GM19468 (cell line): ENCODE results near the gene NEU2.

Source experiments
- ATAC-seq: cut with Tn5 transposase; IDR thresholded peaks from one replicate; pipeline ENCODE4 v1.9.1; 2021; ENCODE audit warnings: mild to moderate bottlenecking, moderate library complexity, moderate number of reproducible peaks; ENCODE audit not compliant: unreplicated experiment; ENCODE audit errors: extremely low read depth

Gene NEU2

DNA sequence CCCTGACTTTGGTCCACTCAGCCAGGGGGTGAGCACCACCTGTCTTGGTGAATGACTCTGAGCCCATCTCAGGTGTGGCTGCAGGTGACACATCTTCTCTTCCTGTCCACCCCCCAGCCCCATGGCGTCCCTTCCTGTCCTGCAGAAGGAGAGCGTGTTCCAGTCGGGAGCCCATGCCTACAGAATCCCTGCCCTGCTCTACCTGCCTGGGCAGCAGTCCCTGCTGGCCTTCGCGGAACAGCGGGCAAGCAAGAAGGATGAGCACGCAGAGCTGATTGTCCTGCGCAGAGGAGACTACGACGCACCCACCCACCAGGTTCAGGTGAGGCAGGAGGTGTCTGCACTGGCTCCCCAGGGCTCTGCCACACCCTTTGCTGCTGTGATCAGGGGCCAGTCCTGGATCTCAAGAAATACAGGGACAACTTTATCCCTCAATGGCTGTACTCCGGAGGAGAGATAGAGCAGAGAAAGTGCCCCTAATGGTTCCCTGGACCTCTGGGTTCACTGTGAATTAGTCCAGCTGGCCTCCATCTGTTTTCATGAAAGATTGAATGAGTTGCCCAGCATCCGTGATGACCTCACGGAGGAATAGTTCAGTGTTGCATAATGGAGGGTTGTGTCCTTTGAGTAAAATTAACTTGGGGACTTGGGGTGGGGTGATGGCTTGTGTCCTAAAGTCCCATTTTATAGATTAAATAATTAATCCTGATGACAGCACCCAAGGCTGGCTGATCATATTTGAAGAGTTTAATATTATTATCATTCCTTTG lies at the start of gene NEU2:
Gene NEU2, plus strand, starts transcription at position 122 of the 770 bp plus-strand sequence. Its CDS starts 0 bp downstream, at position 122.
- ATAC-seq: no peak

DNA sequence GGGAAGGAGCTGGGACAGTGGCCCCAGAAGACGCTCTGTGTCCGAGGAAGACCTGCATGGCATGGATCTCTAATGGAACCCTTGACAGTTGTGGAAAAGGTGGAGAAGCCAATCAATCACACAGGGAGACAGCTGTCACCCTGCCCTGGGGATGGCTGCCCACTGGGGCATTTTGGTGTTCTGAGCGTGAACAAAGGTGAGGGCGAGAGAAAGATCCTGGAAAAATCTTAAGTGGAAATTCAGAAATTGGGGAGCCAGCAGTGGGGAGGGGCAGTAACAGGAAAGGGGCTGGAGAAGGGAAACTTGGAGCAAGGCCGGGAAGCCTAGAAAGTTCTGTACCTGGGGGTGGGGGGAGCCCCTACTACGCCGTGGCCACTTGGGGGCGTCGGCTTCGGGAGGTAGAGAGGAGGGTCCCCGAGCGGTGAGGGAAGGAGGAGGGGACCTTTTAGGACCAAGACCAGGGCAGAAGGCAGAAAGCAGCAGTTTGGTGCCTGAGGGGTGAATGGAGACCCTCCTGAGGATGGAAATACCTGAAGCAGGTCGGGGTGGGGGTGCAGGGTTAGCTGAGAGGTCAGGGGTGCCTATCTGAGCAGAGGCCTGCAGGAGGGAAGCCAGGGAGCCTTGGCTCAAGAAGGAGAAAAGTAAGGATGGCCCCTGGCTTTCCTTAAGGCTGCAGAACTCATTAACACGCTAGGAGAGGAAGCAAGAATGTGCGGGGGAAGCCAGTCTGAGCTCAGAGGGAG lies 49.4 kb upstream of the NEU2 start:
- ATAC-seq: no peak

DNA sequence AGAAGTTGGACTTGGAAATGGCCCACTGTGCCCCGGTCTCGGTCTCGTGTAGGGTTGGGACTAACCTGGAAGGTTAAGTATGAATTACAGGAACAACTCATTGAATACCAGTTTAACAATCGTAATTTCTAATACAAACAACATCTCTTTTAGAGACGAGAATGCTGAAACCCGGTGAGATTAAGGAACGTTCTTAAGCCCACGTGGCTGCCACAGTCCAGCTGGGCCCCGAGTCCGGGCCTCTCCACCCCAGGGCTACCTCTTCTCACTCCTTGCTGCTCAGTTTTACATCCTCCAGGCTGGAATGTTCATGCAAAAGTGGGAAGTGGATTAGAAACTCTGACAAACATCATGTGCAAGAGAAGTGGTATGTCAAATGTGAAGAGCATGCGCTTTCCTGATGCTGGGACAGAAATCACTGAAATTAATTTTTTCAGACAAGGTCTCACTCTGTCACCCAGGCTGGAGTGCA lies 48.8 kb upstream of the NEU2 start:
- ATAC-seq: no peak

DNA sequence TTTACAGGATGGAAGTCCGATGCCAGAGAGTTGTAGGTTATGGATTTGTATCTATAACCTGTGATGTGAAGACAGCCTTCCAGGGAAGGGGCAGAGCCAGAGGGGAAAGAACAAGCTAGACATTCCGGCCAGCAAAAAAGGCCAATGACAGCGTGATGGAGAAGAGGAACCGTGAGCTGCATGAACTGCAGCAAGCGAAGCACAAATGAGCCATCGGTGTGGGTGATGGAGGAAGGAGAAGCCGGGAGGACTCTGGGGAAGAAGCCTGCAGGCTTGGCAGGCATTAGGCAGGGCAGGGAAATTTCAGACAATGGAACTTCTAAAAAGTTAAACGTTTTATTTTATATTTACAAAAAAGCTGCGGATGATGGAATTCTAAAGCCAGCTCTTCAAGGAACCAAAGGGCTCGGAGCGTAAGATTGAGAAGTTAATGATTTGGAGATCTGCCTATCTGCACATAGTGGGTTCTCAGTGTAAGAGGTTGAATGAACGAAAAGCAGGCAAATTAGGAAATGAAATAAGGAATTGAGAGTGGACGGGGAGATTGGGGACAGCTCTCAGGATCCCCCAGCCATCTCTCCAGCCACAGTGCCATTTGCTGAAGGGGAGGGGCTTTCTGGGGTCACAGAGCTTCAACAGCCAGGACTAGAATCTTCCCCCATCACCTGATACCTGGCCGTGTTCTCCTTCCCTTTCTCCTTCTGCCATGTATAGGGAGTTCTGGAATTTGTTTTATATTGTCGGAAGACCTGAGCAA lies 47.8 kb upstream of the NEU2 start:
- no peak for ATAC-seq

DNA sequence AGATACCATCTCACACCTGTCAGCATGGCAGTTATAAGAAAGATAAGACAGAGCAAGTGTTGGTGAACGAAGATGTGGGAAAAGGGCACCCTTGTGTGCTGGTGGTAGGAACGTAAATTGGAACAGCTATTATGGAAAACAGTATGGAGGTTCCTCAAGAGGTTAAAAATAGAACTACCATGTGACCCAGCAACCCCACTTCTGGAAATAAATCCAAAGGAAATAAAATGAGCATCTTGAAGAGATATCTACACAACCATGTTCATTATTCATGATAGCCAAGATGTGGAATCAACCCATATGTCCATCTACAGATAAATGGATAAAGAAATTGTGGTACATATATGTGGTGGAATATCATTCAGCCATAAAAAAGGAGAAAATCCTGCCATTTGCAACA lies 46.3 kb upstream of the NEU2 start:
- ATAC-seq: no peak

DNA sequence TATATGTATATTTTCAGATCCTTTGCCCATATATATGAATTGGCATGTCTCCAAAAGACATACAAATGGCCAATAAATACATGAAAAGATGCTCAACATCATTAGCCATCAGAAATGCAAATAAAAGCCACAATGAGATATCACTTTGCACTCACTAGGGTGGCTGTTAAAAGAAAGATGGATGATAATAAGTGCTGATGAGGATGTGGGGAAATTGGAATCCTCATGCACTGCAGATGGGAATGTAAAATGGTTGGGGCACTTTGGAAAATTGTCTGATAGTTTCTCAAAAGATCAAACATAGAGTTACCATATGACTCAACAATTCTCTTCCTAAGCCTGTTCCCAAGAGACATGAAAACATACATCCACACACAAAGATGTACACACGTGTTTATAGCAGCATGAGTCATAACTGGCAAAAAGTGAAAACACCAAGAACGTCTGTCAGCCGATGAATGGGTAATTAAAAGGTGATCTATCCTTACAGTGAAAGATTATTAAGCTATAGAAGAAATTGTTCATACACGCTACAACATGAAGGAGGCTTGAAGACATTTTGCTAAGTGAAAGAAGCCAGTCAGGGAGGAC lies 39.1 kb upstream of the NEU2 start:
- ATAC-seq: no peak

DNA sequence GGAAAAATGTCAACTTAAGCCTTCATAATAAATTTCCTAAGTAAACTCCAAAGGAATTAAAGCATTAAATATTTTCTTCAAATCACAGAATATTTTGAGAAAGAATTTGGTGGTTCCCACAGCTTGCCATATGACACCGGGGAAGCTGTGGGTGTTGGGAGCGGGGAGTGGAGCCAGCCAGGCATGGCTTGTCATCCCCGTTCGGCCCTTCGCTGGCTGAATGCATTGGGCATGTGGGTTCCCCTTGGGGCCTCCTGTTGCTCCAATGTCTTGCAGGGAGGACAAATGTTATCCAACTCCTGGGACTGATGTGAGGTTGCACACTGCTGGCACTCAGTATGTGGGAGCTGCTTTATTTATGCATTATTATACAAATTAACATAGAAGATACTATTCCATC lies 38.0 kb upstream of the NEU2 start:
- ATAC-seq: no peak

DNA sequence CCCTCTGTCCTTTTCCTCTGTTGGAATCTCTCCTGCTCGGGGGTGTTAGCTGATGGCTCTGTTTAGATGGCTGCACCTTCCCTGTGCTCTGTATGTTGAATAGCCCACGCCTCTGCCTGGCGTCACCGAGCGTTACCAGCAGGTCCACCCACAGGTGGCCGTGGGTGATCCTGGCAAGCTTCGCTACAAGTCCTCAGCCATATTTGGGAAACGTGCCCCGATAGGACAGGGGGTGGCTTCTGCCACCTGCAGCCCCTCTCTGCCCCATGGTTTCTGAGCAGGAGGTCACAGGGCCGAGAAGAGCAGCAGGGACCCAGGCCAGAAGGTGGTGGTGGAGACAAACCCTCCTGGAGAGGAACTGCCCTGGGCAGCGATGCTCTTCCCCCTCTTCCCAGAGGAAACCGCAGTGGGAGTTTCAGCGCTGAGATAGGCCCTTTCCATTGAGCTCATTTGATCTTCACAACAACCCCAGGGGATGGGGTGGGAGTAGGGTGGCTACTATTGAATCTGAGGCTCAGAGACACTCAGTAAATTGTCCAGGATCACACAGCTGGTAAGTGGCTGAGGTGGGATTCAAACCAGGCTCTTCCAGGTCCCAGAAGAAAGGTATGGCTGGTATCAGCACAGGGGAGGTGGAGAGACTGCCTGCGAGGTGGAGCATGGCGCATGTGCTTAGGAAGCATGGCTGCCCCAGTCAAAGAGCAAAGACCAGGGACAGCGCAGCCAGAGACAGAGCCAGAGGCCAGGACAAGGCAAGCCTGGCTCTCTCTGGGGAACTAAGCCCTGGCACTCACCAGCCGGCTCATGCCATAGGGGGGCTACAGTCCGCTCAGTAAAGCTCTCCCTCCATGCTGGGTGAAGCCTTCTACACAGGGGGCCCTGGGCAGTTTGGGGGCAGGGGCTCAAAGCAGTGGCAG lies 34.5 kb upstream of the NEU2 start:
- ATAC-seq: no peak

DNA sequence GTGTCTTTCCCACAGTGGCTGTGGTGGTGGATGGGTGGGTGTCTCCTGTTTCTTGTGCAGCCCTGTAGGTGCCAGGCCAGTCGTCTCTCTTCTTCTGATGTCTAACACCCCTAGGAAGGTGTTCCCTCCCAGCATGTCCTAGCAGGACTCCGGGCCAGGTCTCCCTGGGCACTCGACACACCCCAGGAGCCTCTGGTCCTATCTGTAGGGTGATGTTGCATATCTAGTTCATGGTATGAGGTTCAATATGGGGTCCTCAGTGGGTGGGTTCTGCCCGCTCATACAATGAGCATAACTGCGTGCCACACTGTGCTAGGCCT lies 33.8 kb upstream of the NEU2 start:
- no peak for ATAC-seq

DNA sequence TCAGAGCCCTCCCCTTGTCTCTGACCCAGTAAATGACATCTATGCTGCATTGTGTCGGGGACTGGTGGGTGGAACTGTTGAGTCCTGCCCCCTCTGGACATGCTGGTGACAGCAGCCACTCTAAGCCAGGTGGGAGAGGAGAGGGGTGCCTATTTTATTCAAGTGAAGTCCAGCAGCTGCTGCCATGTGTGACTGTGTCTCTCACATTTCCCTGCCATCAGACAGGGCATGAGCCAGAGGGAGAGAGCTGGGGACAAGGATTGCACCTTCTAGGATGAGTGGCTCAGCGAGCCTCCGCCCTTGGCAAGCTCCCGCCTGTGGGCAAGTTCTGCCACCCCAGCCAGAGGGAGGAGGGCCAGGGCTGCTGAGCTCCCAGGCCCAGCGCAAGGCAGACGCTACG lies 33.1 kb upstream of the NEU2 start:
- no peak for ATAC-seq

DNA sequence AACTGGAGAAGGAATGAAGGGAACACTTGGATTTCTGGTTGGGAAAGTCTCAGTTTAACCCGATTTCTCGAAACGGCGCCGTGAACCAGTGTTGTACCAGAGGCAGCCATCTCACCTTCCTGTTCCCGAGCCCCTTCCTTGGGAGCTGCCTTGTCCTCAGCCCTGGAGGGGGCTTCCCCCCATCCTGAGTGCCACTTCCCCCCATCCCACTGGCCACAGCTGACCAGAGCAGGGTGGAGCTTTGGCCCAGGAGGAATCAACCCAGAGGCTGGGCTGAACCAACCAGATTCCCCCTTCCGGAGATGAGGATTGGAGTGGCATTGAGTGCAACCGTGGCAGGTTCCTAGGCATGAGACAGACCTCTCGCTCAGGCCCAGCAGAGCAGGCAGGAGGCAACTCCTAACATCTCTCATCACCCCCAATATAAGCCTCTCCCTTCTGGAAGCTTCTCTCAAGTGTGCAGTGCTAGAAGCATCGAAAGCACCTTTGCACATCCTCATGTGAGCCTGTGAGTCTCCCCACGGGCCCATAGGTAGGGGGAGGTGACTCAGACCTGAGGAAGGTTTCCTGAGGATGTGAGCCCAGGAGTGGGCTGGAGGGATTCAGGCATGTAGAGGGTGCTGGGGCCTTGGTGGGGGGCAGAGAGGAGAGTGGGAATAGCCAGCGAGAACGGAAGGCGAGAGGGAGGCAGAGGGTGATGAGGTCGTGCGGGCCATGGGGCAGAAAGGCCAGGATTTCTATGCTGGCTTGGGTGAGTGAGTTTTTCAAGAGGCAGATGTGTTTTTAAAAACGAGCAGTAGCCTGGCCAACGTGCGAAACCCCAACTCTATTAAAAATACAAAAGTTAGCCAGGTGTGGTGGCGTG lies 31.4 kb upstream of the NEU2 start:
- no peak for ATAC-seq

DNA sequence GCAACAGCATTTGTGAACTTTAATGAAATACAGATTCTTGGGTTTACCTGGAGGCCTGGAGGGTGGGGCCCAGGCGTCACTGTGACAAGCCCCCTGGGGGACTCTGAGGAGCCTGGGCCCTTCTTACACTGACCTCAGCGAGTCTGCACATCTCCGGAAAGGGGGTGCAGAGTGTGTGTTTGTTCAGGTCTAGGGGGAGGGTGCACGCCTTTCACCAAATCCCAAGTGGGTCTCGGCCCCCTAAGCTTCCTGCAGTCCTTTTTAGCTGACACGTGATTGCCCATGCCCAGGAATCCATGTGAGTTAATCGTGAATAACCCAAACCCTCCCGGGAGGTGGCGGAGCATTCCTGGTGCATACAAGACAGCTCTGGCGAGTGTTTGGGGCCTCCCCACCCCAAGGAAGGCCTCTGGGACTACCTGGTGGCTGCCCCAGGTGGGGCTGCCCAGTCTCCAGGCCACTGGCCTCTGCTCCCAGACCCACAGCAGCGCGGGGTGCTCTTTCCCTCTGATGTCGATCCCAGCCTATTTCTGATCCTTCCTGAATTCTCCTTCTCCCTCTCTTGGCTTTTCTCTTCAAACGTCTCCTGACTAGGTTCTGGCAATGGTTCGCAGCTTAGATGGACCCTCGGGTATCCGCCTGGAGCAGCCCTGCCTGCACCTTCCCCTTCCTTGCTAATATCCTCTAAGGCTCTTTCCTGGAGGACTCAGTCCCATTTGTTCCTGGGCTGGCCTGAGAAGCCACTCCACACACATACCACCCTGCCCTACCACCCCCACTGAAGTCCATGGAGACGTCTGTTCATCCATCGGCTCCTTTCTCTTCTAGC lies 29.4 kb upstream of the NEU2 start:
- no peak for ATAC-seq

DNA sequence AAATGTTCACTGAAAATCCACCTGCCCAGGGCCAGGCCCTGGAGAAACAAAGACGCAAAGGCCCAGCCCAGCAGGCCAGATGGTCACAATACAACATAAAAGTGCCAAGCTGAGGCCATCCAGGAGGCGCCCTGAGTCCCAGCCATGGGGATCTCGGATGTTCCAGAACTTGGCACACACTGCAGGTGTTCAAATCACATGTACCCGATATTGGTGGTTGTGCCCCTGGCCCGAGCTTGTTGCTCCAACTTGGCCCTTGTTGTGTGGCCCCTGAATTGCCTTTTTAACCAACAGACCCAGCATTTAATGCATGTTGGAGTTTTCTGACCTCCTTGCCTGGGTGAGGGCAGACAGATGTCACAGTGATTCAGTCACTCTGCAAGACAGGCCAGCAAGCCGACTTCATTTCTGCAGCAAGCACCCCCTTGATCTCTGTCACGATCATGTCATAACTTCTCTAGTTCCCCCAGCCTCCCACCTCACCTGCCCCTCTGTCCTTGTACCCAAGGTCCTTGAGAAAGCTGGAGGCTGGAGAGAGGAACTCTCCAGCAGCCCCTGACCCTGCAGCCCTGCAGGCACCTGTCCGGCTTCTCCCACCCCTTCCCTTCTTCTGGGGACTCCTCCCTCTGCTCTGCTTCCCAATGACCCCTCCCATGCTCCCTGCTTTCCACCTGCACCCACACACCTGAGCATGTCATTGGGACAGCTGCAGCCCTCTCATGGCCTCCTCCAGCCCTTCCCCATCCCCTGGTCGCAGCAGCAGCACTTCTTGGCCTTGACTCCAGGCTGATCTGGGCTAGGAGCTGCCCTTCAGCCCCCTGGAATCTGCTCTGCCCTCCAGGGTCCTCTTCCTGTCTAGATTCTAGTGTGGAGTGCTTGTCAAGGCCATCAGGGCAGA lies 28.6 kb upstream of the NEU2 start:
- ATAC-seq: no peak

DNA sequence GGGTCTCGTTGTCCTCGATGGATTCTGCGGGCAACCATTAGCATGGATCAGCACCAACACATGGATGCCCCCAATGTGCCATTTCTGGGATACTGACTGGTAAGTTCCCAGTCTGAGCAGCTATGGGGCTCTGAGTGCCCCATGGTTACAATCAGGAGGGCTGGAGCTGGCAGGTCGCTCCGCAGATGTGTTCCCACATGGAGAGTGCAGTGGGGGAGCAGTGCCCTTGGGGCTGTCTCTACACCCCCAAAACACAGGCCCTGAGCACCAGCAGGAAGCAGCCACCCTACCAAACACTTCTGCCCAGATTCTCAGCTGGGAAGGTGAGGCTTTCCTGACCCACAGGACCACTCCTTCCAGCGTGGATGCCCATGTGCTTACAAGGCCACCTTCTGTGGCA lies 27.4 kb upstream of the NEU2 start:
- ATAC-seq: no peak

DNA sequence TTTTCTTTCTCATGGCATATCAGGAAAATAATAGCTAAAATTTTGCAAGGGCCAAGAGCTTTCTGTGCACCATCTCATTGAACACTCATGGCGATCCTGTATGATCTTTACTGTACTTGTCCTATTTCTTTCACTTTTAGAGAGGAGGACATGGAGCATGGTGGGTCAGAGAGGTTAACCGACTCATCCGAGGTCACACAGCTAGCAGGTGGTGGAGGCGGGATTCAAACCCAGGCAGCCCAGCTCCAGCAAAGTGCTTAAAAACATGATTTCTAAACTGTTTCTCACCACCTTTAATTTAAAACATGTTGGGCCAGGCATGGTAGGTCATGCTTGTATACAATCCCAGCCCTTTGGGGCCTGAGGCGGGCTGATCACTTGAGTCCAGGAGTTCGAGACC lies 25.8 kb upstream of the NEU2 start:
- no peak for ATAC-seq

DNA sequence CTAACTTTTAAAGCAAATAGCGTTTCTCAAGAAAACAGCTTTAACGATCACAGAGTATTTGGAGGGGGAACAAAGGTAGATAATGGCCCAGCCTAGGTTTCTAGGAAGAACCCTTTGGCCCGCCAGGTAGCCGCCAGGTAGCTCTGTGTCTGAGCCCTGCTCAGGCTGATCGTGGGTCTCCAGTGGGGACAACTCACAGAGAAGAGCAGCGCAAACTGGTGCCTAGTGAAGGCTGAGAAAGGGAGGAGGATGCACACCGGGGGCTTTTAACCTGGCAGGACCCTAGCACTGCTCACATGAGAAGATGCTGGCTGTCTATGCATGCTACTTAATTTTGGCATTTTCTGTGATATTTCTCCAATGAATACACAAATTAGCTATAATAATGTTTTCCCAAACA lies 25.2 kb upstream of the NEU2 start:
- no peak for ATAC-seq

DNA sequence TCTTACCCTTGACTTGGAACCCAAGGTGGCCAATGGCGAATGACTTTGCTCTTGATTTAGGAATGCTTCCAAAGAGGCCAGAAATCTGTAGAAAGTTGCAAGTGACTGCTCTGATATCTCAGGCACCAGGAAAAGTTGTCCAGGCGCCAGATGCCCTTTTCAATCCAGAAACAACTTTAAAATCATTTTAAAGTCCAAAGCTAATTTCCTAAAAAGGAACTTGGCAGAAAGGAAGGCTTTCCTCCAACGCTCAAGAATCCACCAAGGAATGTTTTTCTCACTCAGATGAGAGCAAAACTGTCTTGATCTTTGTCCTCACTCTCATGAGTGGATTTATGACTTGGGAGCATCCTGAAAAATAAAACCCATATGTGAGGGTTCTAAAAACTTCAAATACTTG lies 24.7 kb upstream of the NEU2 start:
- ATAC-seq: no peak
